Activated naive CD8-positive, alpha-beta T cell treated with anti-CD3 and anti-CD28 coated beads, Interleukin-2, amount 10 ng/mL, durations not matched to agents 7 days and 5 days (primary cell): ENCODE measurements around the gene PCNX2. TPM values are rescaled to one million over a fixed set of nuclear protein-coding genes. Genes with fewer than 3 reads are reported as not detected.

Experiments used
- ATAC-seq: fragments of 150-1000 bp; cut with Tn5 transposase; one replicate; pipeline ENCODE4 v1.10.0; 2021; ENCODE audit warnings: low read depth, moderate library complexity
- POLR2A ChIA-PET: fragments of 350-600 bp; sonication (Branson Sonifier 250); formaldehyde crosslinking; loops from one replicate; lab custom pipeline; 2021; ENCODE audit warnings: antibody characterized with exemption; lab: Charles Lee
- DNase-seq: peaks from one replicate; pipeline ENCODE4 v3.0.0; 2021
- H3K27ac Mint-ChIP-seq: one replicate; pipeline ENCODE4 v1.8.0; 2022; ENCODE audit warnings: mild to moderate bottlenecking, mixed read lengths
- H3K27me3 Mint-ChIP-seq: one replicate; pipeline ENCODE4 v1.8.0; 2022; ENCODE audit warnings: mild to moderate bottlenecking, moderate library complexity, mixed read lengths
- H3K36me3 Mint-ChIP-seq: one replicate; pipeline ENCODE4 v1.8.0; 2021; ENCODE audit warnings: mild to moderate bottlenecking, mixed read lengths
- H3K4me1 Mint-ChIP-seq: one replicate; pipeline ENCODE4 v1.8.0; 2021; ENCODE audit warnings: mixed read lengths
- H3K4me3 Mint-ChIP-seq: one replicate; pipeline ENCODE4 v1.8.0; 2022; ENCODE audit warnings: mild to moderate bottlenecking, moderate library complexity, mixed read lengths
- H3K9me3 Mint-ChIP-seq: one replicate; pipeline ENCODE4 v1.8.0; 2021; ENCODE audit warnings: mixed read lengths
- total RNA-seq, 2 experiments: library from RNA; stranded (reverse); gene quantifications; one replicate each; pipeline ENCODE4 v1.2.3, GENCODE V29; 2021

The PCNX2 gene
- total RNA-seq, 2 experiments from 2014 or later, result 43.9 to 49.4 TPM

DNA sequence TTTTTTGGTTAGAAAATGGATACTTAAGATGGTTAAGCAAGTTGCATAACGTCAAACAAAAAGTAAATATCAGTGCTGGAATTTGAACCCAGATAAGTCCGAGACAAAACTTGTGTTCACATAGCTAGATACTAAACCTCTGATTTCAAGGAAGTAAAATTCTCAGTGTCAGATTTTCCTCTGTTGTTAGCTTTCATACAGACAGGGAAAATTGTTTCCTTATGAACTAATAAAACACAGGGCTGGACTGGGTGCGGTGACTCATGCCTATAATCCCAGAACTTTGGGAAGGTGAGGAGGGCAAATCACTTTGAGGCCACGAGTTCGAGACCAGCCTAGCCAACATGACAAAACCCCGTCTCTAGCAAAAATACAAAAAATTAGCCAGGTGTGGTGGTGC is 51.3 kb downstream of the PCNX2 start:
- H3K4me1 Mint-ChIP-seq, result peaks cover 9% of the 10 kb centered on the region
- H3K9me3 Mint-ChIP-seq, result no peaks in the 10 kb centered on the region
- POLR2A ChIA-PET, result no interaction called here
- H3K4me3 Mint-ChIP-seq, result no peak overlapping the region
- no peak overlapping the region for H3K27ac Mint-ChIP-seq
- no peaks in the 10 kb centered on the region for H3K27me3 Mint-ChIP-seq
- no peak for ATAC-seq
- DNase-seq, result no peak
- H3K36me3 Mint-ChIP-seq, result peaks cover 6% of the 10 kb centered on the region

GRCh38 chr1:233242827-233243483 is 52.6 kb downstream of the PCNX2 start:
- Mint-ChIP-seq H3K9me3 (no peaks in the 10 kb centered on the region), H3K4me3 (no peak overlapping the region), H3K4me1 (peaks cover 9% of the 10 kb centered on the region), H3K27me3 (no peaks in the 10 kb centered on the region), H3K27ac (no peak overlapping the region), H3K36me3 (peaks cover 3% of the 10 kb centered on the region)
- no peak for DNase-seq
- no peak for ATAC-seq
- POLR2A ChIA-PET, result no interaction called here

- no peaks in the 10 kb centered on the region for H3K27me3 Mint-ChIP-seq
- H3K27ac Mint-ChIP-seq, result no peak overlapping the region
- no peaks in the 10 kb centered on the region for H3K9me3 Mint-ChIP-seq
- no peak for ATAC-seq
- DNase-seq, result no peak
- no peak overlapping the region for H3K4me3 Mint-ChIP-seq
- peaks cover 9% of the 10 kb centered on the region for H3K4me1 Mint-ChIP-seq
- POLR2A ChIA-PET, result no interaction called here
- H3K36me3 Mint-ChIP-seq, result peaks cover 3% of the 10 kb centered on the region
Observed at GRCh38 chr1:233241759-233242158, 53.8 kb downstream of the PCNX2 start.

- Mint-ChIP-seq H3K4me3 (no peak overlapping the region), H3K4me1 (peaks cover 9% of the 10 kb centered on the region), H3K9me3 (no peaks in the 10 kb centered on the region), H3K27ac (no peak overlapping the region), H3K27me3 (no peaks in the 10 kb centered on the region), H3K36me3 (peaks cover 5% of the 10 kb centered on the region)
- peak; percentile 50 for ATAC-seq
- peak; percentile 32 for DNase-seq
- POLR2A ChIA-PET, result no interaction called here
Observed at GRCh38 chr1:233240829-233241682, 54.5 kb downstream of the PCNX2 start.

GRCh38 chr1:233240371-233240770 is 55.2 kb downstream of the PCNX2 start:
- Mint-ChIP-seq H3K9me3 (no peaks in the 10 kb centered on the region), H3K4me1 (peaks cover 9% of the 10 kb centered on the region), H3K27me3 (no peaks in the 10 kb centered on the region), H3K36me3 (peaks cover 6% of the 10 kb centered on the region), H3K27ac (no peak overlapping the region), H3K4me3 (no peak overlapping the region)
- DNase-seq (no peak), ATAC-seq (no peak)
- POLR2A ChIA-PET, result no interaction called here

- no peaks in the 10 kb centered on the region for H3K9me3 Mint-ChIP-seq
Observed at GRCh38 chr1:233238884-233239431, 56.6 kb downstream of the PCNX2 start.

DNA sequence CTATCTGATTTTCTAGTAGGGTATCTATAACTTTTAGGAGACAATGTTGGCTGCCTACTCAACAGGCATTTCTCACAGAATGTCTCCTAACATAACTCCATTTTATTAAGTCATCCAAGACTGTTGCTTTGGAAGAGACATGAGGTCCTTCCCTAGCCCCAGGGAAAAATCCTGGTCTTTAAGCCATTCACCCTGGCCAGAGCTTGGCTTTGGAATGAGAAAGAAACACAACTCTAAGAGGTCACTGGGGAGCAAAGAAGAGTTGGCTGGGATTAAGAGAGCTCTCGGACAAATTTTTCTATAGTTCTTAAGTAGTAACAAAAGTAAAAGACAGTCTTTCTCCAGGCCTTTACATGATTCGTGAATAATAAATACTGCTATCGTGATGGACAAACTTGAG is 57.9 kb downstream of the PCNX2 start:
- Mint-ChIP-seq H3K27ac (no peak overlapping the region), H3K36me3 (peaks cover 7% of the 10 kb centered on the region), H3K9me3 (no peaks in the 10 kb centered on the region), H3K4me3 (no peak overlapping the region), H3K4me1 (peaks cover 2% of the 10 kb centered on the region), H3K27me3 (peaks cover 2% of the 10 kb centered on the region)
- ATAC-seq, result no peak
- POLR2A ChIA-PET, result no interaction called here
- DNase-seq, result no peak

More at GRCh38 chr1:233238884-233239431, 56.6 kb downstream of the PCNX2 start:
- Mint-ChIP-seq H3K4me3 (no peak overlapping the region), H3K4me1 (peaks cover 2% of the 10 kb centered on the region), H3K27me3 (peaks cover 2% of the 10 kb centered on the region), H3K36me3 (peaks cover 7% of the 10 kb centered on the region), H3K27ac (no peak overlapping the region)
- POLR2A ChIA-PET, result no interaction called here
- ATAC-seq (no peak), DNase-seq (no peak)

- no peak overlapping the region for H3K4me3 Mint-ChIP-seq
- H3K27me3 Mint-ChIP-seq, result peaks cover 2% of the 10 kb centered on the region
- no peaks in the 10 kb centered on the region for H3K9me3 Mint-ChIP-seq
- POLR2A ChIA-PET, result no interaction called here
- peaks cover 2% of the 10 kb centered on the region for H3K4me1 Mint-ChIP-seq
- no peak for DNase-seq
- ATAC-seq, result no peak
- H3K36me3 Mint-ChIP-seq, result peaks cover 14% of the 10 kb centered on the region
- H3K27ac Mint-ChIP-seq, result no peak overlapping the region
Observed at GRCh38 chr1:233233508-233234040, 62.0 kb downstream of the PCNX2 start.

DNA sequence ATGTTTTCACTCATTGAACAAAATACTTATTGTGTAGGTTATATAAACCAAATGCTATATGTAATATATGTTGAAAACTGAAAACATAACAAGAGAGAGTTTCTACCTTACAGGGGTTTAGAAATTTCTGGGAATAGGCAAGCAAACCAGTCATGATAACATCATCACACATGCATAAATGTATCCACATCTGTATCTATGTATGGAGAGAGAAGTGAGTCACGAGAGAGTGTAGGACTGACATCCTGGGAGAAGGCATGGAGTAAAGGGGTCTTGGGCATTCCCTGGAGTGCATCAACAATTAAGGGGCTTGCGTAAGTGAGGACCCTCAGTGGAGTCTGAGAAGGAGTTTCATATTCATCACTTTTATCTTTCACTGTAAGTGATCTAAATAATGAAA is 65.5 kb downstream of the PCNX2 start:
- H3K27me3 Mint-ChIP-seq, result peaks cover 2% of the 10 kb centered on the region
- POLR2A ChIA-PET, result no interaction called here
- DNase-seq (no peak), ATAC-seq (no peak)
- H3K4me1 Mint-ChIP-seq, result peaks cover 3% of the 10 kb centered on the region
- H3K9me3 Mint-ChIP-seq, result no peaks in the 10 kb centered on the region
- peaks cover 9% of the 10 kb centered on the region for H3K36me3 Mint-ChIP-seq
- no peak overlapping the region for H3K27ac Mint-ChIP-seq
- H3K4me3 Mint-ChIP-seq, result no peak overlapping the region

DNA sequence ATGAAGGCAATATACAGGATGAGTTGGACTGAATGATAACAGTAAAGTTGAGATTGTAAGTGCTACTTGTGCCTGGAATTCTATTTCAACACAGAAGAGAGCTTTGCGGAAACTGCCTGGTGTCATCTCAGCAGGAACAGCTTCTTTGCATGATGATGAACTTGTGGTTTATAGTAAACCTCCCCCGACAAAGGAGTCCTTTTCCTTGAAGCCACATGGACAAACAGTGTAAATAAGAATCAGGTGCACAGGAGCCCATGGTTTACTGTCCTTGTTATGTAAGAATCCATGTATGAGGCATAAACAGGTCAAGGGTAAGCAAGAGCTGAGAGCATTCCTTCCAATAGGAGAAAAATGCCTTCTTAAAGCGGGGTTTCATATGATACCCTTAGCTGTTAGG is 66.2 kb downstream of the PCNX2 start:
- DNase-seq (no peak), ATAC-seq (no peak)
- Mint-ChIP-seq H3K4me1 (peaks cover 3% of the 10 kb centered on the region), H3K9me3 (no peaks in the 10 kb centered on the region), H3K27ac (no peak overlapping the region), H3K4me3 (no peak overlapping the region), H3K36me3 (peaks cover 7% of the 10 kb centered on the region), H3K27me3 (no peaks in the 10 kb centered on the region)
- POLR2A ChIA-PET, result no interaction called here

GRCh38 chr1:233227930-233228465 is 67.5 kb downstream of the PCNX2 start:
- Mint-ChIP-seq H3K4me1 (peaks cover 3% of the 10 kb centered on the region), H3K4me3 (no peak overlapping the region), H3K27me3 (no peaks in the 10 kb centered on the region), H3K9me3 (no peaks in the 10 kb centered on the region), H3K27ac (no peak overlapping the region), H3K36me3 (peaks cover 7% of the 10 kb centered on the region)
- ATAC-seq, result no peak
- DNase-seq, result no peak
- POLR2A ChIA-PET, result no interaction called here

DNA sequence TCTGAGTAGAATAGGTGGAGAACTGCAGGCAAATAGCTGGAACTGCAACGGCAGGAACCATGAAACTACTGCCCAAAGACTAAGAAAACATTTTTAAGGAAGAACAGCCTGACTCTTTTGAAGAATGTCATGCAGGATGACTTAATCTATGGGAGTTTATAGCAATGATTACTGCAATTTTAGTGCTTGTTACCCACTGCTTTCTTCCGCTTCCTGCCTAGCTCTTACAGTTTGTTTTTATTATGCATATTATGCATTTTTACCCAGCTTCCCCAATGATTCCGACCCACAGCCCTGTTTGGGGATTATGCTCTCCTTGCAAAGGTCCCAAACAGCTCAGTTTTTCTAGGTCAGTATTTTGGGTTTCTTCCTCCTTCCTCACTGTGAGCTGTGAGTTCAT is 71.2 kb downstream of the PCNX2 start:
- Mint-ChIP-seq H3K27ac (no peak overlapping the region), H3K36me3 (peaks cover 2% of the 10 kb centered on the region)
- ATAC-seq, result no peak

DNA sequence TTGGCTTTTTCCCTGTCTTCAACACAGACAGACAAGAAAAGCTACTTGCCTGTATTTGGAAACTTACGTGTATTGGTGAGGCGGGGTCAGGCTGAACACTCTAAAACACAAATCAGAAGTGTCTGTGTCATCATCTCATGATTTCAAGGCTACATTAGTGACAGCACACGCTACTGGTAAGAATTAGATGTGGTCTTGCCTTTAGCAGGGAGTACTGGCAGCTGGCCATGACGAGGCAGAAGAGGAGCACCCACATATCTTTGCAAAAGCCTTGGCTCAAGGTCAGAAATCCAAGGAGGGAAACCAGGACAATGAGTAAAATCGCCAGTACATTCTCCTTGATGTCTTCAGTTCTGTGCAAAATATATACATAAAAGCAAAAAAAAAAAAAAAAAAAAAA is 77.7 kb downstream of the PCNX2 start:
- Mint-ChIP-seq H3K4me3 (no peak overlapping the region), H3K36me3 (peaks cover 7% of the 10 kb centered on the region), H3K27me3 (no peaks in the 10 kb centered on the region), H3K9me3 (no peaks in the 10 kb centered on the region), H3K4me1 (no peaks in the 10 kb centered on the region), H3K27ac (no peak overlapping the region)
- POLR2A ChIA-PET, result no interaction called here
- DNase-seq, result no peak
- ATAC-seq, result no peak

More for the DNA sequence above, 71.2 kb downstream of the PCNX2 start:
- Mint-ChIP-seq H3K9me3 (no peaks in the 10 kb centered on the region), H3K27me3 (no peaks in the 10 kb centered on the region), H3K4me1 (peaks cover 3% of the 10 kb centered on the region), H3K4me3 (no peak overlapping the region)
- POLR2A ChIA-PET, result no interaction called here
- no peak for DNase-seq
